HL-60 (cell line): ENCODE measurements around the gene PDZK1.

Experiments used
- DNase-seq, 2 experiments: peaks; one replicate each; pipeline ENCODE4 v3.0.0-alpha.2; 2010 to 2020; ENCODE audit warnings: low read depth in 1 of 2, low spot score in 1 of 2
- H3K27ac ChIP-seq: fragments of 250-450 bp; sonication (Bioruptor Pico); replicated peaks from 2 replicates; pipeline ENCODE4 v1.5.1; 2020; ENCODE audit warnings: mild to moderate bottlenecking, moderate library complexity
- H3K27me3 ChIP-seq: fragments of 250-450 bp; sonication (Bioruptor Pico); 2 replicates; pipeline ENCODE4 v1.5.1; 2021; ENCODE audit warnings: mild to moderate bottlenecking, moderate library complexity; ENCODE audit not compliant: insufficient read depth, poor library complexity, severe bottlenecking
- H3K4me3 ChIP-seq: replicated peaks from 2 replicates; pipeline ENCODE4 v1.5.1; 2011; ENCODE audit warnings: mild to moderate bottlenecking, control low read depth, low read length; ENCODE audit not compliant: insufficient read depth
- CTCF ChIP-seq: IDR thresholded peaks from one replicate; pipeline ENCODE4 v1.5.1; 2011; ENCODE audit warnings: low read length, control low read depth, inconsistent platforms; ENCODE audit not compliant: insufficient read depth
- GABPA ChIP-seq: IDR thresholded peaks from 2 replicates; pipeline ENCODE4 v1.6.1; 2012; ENCODE audit warnings: low read depth
- POLR2AphosphoS5 ChIP-seq: IDR thresholded peaks from 2 replicates; pipeline ENCODE4 v1.6.1; 2012; ENCODE audit warnings: low read depth
- SPI1 ChIP-seq: IDR thresholded peaks from 2 replicates; pipeline ENCODE4 v1.6.1; 2012; ENCODE audit warnings: low read depth, mild to moderate bottlenecking, borderline replicate concordance
- TF ChIP-seq, protein P1 (sequence below): IDR thresholded peaks from 2 replicates; pipeline ENCODE4 v1.6.1; 2012; ENCODE audit warnings: low read depth; ENCODE audit not compliant: insufficient replicate concordance

PDZK1 gene

DNA sequence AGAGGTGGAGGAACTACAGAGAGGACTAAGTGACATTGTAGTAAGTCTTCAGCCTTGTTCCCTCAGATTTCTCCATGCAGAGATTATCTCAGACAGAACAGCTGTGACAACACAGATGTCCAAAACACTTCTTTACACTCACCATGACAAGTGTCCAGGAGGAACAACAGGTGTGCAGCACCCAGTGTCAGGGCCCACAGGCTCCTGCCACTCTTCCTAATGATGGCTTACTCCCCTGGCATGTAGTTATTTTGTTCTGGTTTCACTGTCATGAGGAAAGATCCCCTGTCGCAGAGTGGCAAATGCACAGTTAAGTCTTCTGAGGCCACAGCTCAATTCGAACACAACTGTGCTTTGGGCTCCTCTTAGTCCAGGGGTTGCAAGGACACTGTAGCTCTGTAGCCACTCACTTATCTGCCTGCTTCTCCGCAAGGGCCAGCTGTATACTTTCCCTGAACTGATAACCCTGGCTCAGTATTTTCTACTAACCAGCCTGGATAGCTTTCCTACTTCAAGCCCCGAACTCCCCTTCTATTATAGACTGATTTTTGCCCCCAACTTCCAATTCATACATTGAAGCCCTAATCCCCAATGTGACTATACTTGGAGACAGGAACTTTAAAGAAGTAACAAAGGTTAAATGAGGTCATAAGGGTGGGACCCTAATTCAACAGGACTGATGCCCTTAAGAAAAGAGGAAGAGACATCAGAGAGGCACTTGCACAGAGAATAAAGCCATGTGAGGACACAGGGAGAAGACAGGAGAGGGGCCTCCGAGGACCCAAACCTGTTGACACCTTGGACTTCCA, 11.1 kb downstream of the PDZK1 start:
- Histone ChIP-seq H3K27ac (no peak overlapping the region), H3K27me3 (no peaks in the 10 kb centered on the region), H3K4me3 (no peak overlapping the region)
- TF ChIP-seq GABPA: no peak
- peak; percentile 82; the same call in 1 of the 2 replicates for TF ChIP-seq SPI1
- no peak for DNase-seq

GRCh38 chr1:145692785-145693443, 14.3 kb downstream of the PDZK1 start:
- Histone ChIP-seq H3K27ac (no peak overlapping the region), H3K27me3 (no peaks in the 10 kb centered on the region), H3K4me3 (no peak overlapping the region)
- no peak for DNase-seq
- TF ChIP-seq POLR2AphosphoS5: no peak
- no peak for TF ChIP-seq SPI1
- no peak for TF ChIP-seq GABPA
- TF ChIP-seq CTCF: no peak
- TF ChIP-seq, protein P1, sequence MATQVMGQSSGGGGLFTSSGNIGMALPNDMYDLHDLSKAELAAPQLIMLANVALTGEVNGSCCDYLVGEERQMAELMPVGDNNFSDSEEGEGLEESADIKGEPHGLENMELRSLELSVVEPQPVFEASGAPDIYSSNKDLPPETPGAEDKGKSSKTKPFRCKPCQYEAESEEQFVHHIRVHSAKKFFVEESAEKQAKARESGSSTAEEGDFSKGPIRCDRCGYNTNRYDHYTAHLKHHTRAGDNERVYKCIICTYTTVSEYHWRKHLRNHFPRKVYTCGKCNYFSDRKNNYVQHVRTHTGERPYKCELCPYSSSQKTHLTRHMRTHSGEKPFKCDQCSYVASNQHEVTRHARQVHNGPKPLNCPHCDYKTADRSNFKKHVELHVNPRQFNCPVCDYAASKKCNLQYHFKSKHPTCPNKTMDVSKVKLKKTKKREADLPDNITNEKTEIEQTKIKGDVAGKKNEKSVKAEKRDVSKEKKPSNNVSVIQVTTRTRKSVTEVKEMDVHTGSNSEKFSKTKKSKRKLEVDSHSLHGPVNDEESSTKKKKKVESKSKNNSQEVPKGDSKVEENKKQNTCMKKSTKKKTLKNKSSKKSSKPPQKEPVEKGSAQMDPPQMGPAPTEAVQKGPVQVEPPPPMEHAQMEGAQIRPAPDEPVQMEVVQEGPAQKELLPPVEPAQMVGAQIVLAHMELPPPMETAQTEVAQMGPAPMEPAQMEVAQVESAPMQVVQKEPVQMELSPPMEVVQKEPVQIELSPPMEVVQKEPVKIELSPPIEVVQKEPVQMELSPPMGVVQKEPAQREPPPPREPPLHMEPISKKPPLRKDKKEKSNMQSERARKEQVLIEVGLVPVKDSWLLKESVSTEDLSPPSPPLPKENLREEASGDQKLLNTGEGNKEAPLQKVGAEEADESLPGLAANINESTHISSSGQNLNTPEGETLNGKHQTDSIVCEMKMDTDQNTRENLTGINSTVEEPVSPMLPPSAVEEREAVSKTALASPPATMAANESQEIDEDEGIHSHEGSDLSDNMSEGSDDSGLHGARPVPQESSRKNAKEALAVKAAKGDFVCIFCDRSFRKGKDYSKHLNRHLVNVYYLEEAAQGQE: no peak

GRCh38 chr1:145690587-145691558, 16.3 kb downstream of the PDZK1 start:
- H3K27ac ChIP-seq: no peak overlapping the region
- no peak for DNase-seq

More at GRCh38 chr1:145690587-145691558, 16.3 kb downstream of the PDZK1 start:
- H3K4me3 ChIP-seq: no peak overlapping the region
- no peaks in the 10 kb centered on the region for H3K27me3 ChIP-seq
- TF ChIP-seq SPI1 (no peak), POLR2AphosphoS5 (no peak), GABPA (no peak), CTCF (no peak)
- TF ChIP-seq, protein P1: no peak
